Raji (cell line): ENCODE measurements around the gene DHDH.

ENCODE experiments used
- POLR2A ChIP-seq: IDR thresholded peaks from 2 replicates; pipeline ENCODE4 v1.6.1; 2011; ENCODE audit warnings: low read depth, low read length, control low read depth; ENCODE audit not compliant: insufficient read depth

The DHDH gene

DNA sequence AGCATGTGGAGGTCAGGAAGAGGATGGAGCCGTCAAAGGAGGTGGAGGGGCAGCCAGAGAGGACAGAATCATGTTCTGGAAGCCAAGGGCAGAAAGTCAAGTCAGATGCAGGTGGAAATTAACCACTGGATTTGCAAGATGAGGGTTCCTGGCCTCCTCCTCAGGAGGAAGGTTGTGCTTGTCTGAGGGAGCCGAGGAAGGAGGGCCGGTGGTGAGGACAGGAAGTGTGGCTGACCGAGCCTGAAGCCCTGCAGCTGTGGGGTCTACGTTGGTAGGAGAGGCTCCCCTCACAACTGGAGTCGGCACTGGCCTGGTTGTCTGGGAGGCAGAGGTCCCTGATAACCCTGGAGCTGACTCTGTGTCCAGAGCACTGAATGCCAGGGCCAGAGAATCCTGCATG lies 15.4 kb upstream of the DHDH start:
- no peak for TF ChIP-seq POLR2A

DNA sequence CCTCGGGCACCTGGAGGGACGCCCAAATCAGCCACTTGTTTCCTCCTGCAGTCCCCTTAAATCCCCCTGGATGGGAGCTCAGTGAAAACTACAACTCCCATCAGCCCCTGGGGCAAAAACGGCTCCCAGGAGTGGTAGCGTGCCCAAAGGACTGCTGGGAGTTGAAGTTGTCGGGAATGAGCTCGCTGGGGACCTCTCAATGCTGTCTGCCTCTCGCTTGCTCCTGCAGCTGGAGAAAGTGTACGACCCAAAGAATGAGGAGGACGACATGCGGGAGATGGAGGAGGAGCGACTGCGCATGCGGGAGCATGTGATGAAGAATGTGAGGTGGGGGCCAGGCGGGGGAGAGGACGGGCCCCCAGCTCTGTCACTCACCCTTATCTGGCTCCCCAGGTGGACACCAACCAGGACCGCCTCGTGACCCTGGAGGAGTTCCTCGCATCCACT lies 14.7 kb upstream of the DHDH start:
- TF ChIP-seq POLR2A: no peak

DNA sequence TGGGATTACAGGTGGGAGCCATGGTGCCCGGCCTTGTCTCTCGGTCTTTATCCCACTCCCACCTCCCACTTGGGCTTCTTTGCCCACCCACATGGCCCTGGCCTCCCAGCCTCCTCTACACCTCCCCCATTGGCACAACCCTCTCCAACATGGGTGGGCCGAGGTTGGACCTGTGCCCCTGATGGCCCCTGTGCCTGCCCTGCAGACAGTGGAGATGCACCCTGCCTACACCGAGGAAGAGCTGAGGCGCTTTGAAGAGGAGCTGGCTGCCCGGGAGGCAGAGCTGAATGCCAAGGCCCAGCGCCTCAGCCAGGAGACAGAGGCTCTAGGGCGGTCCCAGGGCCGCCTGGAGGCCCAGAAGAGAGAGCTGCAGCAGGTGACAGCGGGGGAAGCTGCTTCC lies 12.6 kb upstream of the DHDH start:
- TF ChIP-seq POLR2A: no peak

DNA sequence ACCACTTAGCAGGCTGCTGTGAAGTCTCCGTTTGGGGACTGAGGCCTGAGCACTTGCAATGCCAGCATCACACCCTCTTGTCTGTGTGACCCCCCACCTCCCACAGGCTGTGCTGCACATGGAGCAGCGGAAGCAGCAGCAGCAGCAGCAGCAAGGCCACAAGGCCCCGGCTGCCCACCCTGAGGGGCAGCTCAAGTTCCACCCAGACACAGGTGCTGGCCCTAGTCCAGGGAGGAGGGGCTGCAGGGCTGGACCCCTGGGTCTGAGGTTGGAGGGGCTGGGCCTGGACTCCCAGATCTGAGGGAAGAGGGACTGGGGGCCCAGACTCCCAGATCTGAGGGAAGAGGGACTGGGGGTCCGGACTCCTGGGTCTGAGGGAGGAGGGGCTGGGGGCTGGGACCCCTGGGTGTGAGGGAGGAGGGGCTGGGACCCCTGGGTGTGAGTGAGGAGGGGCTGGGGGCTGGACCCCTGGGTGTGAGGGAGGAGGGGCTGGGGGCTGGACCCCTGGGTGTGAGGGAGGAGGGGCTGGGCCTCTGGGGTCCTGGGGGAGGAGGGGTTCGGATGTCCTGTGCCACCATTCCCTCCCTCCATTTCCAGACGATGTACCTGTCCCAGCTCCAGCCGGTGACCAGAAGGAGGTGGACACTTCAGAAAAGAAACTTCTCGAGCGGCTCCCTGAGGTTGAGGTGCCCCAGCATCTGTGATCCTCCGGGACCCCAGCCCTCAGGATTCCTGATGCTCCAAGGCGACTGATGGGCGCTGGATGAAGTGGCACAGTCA lies 11.6 kb upstream of the DHDH start:
- TF ChIP-seq POLR2A: no peak

DNA sequence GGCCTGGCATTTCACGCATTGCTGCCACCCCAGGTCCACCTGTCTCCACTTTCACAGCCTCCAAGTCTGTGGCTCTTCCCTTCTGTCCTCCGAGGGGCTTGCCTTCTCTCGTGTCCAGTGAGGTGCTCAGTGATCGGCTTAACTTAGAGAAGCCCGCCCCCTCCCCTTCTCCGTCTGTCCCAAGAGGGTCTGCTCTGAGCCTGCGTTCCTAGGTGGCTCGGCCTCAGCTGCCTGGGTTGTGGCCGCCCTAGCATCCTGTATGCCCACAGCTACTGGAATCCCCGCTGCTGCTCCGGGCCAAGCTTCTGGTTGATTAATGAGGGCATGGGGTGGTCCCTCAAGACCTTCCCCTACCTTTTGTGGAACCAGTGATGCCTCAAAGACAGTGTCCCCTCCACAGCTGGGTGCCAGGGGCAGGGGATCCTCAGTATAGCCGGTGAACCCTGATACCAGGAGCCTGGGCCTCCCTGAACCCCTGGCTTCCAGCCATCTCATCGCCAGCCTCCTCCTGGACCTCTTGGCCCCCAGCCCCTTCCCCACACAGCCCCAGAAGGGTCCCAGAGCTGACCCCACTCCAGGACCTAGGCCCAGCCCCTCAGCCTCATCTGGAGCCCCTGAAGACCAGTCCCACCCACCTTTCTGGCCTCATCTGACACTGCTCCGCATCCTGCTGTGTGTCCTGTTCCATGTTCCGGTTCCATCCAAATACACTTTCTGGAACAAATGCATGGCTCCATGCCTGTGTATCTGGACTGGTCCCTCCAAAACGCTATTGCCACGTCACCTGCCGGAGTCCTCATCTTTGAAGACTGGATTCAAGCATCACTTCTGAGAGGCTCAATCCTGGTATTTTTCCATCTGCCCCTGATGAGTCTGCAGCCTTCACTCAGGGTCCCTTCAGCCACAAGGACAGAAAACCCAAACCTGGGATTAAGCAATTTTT lies 10.7 kb upstream of the DHDH start:
- no peak for TF ChIP-seq POLR2A

DNA sequence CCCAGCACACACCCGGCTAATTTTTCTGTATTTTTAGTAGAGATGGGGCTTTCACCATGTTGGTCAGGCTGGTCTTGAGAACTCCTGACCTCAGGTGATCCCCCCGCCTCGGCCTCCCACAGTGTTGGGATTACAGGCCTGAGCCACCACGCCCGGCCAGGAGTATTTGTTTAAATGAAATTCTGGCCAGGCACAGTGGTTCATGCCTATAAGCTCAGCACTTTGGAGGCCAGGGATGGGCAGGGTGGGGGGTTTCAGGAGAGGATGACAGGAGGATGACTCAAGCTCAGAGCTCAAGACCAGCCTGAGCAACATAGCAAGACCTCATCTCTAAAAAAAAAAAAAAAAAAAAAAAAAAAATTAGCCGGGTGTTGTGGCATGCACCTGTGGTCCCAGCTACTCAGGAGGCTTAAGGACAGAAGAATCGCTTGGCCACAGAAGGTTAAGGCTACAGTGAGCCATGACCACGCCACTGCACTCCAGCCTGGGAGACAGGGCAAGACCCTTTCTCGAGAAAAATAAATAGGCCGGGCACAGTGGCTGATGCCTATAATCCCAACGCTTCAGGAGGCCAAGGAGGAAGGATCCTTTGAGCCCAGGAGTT lies 8.2 kb upstream of the DHDH start:
- TF ChIP-seq POLR2A: no peak

DNA sequence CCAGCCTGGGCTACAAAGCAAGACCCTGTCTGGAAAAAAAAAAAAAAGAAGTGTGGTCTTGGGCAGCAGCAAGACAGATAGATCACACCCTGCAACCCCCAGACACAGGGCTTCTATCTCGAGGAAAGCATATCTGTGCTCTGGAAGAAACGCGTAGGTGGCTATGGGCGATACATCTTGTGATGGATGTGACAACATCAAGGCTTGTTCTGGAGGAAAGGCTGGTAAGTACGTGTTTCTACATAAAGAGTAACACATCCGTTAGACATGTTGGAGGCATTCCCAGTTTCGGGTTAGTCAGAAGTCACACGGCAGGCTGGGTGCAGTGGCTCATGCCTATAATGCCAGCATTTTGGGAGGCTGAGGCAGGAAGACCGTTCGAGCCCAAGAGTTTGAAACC lies 6.6 kb upstream of the DHDH start:
- TF ChIP-seq POLR2A: no peak

DNA sequence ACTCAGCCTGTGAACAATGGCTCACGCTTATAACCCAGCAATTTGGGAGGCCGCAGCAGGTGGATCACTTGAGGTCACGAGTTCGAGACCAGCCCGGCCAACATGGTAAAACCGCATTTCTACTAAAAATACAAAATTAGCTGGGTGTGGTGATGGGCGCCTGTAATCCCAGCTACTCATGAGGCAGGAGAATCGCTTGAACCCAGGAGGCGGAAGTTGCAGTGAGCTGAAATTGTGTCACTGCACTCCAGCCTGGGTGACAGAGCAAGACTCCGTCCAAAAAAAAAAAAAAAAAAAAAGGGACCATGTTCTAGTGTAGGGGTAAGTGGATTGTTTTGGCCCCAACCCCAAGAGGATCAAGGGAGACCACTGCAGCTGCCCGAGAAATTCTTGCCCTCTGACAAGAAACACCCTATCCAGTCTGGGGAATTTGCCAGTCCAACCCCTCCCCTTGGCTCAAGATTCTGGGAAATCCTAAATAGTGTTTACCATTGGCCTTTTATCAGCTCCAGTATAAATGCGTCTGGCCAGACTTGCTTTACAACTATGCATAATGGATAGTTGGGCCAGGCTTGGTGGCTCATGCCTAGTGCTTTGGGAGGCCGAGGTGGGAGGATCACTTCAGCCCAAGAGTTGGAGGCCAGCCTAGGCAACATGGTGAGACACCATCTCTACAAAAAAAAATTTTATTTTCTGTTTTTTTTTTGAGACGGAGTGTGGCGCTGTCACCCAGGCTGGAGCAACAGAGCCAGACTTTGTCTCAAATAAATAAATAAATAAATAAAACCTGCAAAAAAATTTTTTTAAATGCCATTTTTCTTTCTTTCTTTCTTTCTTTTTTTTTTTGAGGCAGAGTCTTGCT lies 5.1 kb upstream of the DHDH start:
- TF ChIP-seq POLR2A: no peak

DNA sequence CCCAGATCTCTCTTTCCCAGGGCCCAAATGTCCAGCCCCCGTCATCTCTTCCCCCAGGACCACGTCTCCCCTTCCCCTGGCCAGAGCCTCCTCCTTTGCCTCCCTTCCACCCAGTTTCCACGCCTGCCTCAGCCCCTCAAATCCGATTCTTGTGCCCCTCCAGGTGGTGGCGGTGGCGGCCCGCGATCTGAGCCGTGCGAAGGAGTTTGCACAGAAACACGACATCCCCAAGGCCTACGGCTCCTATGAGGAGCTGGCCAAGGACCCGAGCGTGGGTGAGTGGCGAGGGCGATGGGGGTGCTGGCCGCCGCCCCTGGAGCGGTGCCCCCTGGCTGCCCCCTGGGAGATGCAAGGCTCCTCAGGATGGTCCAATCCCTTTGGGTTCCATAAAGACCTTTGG lies 1.3 kb downstream of the DHDH start:
- TF ChIP-seq POLR2A: no peak

DNA sequence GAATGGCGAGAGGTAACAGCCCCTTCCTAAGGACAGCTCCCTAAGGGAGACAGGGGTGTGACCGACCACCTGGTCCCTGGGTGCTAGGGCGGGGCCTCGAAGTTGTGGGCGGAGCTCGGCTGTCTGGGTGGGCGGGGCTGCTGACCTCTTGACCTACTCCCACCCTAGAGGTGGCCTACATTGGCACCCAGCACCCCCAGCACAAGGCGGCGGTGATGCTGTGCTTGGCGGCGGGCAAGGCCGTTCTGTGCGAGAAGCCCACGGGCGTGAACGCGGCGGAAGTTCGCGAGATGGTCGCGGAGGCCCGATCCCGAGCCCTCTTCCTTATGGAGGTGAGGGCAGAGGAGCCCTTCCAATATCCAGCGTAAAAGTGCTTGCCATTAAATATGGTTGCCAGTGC lies 2.4 kb downstream of the DHDH start:
- TF ChIP-seq POLR2A: no peak

DNA sequence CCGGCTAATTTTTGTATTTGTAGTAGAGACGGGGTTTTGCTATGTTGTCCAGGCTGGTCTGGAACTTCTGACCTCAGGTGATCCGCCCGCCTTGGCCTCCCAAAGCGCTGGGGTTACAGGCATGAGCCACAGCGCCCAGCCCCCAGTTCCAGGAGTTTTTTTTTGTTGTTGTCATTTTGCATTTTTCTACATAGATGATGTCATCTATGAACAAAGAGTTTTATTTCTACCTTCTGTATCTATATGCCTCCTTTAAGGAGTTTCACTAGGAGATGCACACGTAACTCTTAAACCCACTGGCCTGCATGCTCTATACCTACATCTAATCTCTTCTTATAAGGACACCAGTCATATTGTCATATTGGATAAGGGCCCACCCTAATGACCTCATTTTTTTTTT lies 4.8 kb downstream of the DHDH start:
- TF ChIP-seq POLR2A: no peak

DNA sequence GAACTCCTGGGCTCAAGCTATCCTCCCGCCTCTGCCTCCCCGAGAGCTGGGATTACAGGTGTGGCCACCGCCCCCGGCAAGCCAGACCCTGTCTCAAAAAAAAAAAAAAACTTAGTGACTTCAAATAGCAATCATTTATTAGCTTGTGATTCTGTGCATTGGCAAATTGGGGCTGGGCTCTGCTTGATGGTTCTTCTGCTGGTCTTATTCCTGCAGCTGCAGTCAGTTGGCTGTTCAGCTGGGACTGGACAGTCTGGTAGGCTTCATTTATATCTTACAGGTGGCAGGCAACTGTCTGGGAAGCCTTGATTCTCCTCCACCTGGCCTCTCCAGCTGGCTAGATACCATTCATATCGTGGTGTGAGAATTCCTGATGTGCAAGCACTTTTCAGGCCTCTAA lies 7.4 kb downstream of the DHDH start:
- TF ChIP-seq POLR2A: no peak

DNA sequence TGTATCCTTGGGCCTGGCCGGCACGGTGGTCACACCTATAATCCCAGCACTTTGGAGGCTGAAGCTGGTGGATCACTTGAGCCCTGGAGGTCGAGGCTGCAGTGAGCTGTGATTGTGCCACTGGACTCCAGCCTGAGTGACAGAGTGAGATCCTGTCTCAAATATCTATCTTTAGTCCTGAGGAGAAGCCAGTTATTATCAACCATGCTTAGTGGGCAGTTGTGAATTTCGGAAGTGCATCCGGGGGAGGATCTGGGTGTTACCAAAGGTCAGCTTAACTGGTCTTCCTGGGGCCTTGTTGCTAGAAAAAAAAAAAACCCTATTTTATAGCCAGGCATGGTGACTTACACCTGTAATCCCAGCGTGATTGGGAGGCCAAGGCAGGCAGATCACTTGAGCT lies 9.6 kb downstream of the DHDH start:
- TF ChIP-seq POLR2A: no peak

DNA sequence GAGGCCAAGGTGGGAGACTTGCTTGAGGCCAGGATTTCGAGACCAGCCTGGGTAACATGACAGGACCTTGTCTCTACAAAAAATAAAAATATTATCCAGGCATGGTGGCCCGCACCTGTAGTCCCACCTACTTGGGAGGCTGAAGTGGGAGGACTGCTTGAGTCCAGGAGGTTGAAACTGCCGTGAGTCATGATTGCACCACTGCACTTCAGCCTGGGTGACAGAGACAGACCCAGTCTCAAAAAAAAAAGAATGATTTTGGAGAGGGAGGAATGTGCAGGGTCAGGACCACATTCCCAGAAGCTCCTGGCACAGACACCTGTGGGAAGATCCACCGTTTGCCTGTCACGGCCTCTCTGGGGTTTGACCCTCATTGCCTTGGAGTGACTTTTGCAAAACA lies 11.9 kb downstream of the DHDH start:
- no peak for TF ChIP-seq POLR2A

DNA sequence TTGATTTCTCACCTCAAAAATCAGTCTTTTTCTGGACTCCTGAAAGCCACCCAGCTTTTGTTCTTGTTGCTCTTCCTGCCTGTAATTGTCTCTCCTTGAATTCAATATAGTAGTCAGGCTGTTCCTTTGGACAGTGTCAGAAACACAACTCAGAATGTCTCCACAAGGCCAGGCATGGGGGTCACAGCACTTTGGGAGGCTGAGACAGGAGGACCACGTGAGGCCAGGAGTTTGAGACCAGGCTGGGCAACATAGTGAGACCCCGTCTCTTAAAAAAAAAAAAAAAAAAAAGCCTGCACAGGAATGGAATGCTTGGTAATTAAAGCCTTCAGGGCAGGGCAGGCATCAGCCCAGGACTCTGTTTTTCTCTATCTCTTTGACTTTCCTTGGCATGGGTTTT lies 12.3 kb downstream of the DHDH start:
- TF ChIP-seq POLR2A: no peak
